NCI-H526 (cell line): Measurements from ENCODE around the gene BMS1.
"Not testable (repeated sequence)": the region's sequence is repeated elsewhere in the genome, so short reads cannot be mapped to it uniquely, and the experiment has no call there.

Experiments
- DNase-seq, 2 experiments: peaks; one replicate each; lab custom pipeline; 2025; lab: John Stamatoyannopoulos, UW

The BMS1 gene

DNA sequence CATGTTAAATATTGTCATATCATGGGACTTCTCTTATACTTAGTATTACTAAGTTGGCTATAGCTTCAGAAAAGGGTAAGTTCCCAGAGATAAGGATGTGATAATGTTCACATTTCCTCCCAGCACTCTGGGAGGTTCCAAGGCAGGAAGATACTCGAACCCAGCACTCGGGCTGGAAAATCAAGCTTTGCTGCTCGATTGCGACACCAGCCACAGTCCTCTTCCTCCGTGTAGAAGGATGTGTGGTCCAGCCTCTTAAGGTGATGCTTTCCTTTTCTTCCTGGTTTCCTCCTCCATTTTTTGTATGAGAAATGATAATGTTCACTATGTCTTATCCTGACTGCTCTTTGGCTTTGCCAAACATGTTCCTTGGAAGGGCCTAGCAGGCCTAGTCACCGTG, 3.2 kb downstream of the BMS1 start:
- no peak for DNase-seq

DNA sequence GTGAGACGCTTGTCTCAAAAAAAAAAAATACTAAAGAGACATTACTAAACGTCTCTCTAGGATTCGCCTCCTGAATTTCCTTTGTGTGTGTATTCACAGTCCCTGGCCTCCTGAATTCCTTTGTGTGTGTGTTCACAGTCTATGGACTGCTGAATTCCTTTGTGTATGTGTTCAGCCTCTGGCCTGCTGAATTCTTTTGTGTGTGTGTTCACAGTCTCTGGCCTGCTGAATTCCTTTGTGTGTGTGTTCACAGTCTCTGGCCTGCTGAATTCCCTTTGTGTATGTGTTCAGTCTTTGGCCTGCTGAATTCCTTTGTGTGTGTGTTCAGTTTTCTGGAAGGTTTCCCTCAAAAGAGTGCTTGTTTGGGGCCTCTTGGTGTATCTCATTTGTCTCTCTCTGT, 8.2 kb downstream of the BMS1 start:
- no peak for DNase-seq

DNA sequence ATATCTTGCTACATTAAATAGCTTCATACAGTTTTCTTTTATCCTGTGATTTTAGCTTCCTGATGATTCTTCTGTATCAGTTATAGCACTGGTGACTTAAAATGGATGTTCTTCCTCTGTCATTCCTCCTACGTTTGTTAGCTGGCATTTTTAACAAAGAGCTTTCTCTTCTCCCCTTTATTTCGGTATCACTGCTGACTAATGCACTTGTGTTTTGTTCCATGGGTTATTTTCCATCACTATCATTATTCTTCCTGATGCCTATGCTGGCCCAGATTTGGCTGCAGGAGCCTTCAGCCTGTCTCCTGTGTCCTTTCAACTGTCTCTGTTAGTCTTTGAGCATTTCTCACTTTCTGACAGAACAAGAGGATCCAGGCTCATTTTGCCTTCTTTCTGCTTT, 13.1 kb downstream of the BMS1 start:
- DNase-seq: no peak

GRCh38 chr10:42801135-42801534, 18.5 kb downstream of the BMS1 start:
- DNase-seq: no peak

- DNase-seq: no peak
These were observed 20.3 kb downstream of the BMS1 start for GRCh38 chr10:42802876-42803275.

- no peak for DNase-seq
These were observed 27.1 kb downstream of the BMS1 start for GRCh38 chr10:42809676-42810075.

GRCh38 chr10:42812028-42812427, 29.4 kb downstream of the BMS1 start:
- DNase-seq: no peak

DNA sequence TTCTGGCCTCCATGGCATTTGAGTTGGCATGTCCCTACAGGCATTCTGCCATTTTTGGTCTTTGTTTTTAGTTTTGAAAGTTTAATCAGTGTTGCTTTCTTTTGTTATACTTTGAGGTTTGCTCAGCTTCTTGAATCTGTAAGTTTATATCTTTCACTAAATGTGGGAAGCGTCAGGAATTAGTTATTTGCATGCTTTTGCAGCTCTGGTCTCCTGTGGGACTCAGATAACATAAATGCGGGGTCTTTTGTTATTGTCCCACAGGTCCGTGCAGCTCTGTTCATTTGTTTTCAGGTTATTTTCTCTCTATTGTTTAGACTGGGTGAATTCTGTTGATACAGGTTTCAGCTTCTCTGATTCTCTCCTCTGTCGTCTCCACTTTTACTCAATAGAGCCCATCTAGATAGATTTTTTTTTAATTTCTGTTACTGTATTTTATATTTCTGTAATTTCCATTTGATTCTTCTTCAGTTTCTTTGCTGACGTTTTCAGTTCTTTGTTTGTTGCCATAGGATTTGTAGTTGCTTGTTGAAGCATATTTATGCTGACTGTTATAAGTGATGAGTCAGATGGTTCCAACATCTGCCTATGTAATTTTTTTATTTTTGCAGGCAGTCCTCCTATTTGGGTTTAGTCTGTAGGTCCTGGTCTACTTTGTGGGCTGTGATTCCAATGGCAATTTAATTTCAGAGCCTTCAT, 31.5 kb downstream of the BMS1 start:
- DNase-seq: not testable (repeated sequence)

DNA sequence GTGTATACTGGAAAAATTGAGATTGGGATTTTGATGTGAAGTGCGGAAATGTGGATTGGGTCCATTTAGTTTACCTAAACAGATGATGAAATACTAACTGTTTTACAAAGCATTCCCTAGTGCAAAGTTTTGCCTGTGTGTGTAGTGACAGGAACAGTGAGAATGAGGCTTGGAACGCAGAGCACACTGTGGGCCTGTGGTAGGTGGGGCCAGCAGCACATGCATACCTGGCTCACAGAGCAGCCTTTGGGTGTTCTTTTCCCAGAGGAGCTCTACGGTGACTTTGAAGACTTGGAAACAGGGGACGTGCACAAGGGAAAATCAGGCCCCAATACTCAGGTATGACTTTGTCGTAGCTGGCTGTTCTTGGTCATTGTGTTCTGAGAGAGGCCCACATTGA, 33.7 kb downstream of the BMS1 start:
- not testable (repeated sequence) for DNase-seq

- no peak for DNase-seq
These were observed 34.3 kb downstream of the BMS1 start for GRCh38 chr10:42816912-42817311.

DNA sequence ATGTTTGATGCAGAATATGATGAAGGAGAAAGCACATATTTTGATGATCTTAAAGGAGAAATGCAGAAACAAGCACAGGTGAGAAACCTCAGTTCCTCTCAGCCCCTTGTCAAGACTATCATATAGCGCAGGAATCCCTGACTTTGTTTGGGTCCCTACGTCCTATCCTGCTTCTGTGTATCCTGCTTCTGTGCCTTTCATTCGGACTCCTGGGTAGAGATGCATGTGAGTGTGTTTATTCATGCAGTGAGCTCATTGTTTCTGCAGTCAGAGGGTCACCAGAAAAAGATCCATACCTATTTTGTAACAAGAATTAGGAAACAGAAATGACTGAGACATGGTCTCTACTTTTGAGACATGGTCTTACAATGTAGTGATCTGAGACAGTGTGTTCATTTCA, 34.8 kb downstream of the BMS1 start:
- DNase-seq: not testable (repeated sequence)

DNA sequence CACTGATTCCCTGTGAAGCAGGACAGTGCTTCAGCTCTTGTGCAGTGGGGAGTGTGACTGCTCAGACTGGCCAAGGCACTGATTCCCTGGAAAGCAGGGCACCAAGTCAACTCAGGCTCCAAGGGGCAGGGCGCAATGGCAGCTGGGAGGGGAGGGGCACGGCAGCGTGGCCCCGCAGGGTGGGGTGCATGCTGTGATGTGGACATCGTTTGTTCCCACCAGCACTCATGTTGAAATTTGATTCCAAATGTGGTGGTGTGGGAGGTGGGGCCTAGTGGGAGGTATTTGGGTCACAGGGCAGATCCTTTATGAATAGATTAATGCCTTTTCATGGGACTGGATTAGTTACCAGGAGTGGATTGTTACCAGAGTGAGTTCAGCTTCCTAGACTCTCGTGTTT, 44.2 kb downstream of the BMS1 start:
- not testable (repeated sequence) for DNase-seq

DNA sequence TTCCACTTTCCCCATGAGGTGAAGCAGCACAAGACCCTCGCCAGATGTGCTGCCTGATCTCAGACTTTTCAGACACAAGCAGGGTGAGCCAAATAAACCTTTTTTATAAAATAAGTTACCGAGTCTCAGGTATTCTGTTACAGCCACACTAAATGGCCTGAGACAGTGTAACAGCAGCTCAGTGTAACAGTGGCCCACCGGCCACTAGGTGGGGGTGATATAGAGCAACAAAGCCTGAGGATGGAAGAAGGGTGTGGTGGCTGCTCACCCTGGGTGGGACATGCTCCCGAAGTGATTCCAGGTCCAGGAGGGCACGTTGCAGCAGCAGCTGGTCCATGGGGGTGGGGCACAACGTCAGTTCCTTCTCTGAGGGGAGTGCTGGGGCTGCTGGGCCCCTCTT, 44.6 kb downstream of the BMS1 start:
- no peak for DNase-seq

DNA sequence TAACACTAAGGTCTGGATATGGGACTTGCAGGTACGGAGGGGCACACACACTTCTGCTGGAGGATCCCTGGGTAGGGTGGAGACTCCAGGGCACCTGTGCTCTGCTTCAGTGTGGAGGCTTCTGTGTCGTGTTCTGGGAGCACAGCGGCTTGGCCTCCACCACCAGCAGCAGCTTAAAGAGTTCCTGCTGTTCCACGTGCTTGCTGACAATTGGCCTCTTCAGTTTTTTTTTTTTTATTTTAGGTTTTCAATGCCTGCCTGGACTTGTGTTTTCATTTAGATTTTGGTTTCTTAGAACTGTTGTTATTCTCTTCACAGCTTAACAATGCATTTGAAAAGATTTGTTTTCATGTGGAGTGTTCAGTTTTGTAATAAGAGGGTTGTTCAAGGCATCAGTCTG, 45.8 kb downstream of the BMS1 start:
- not testable (repeated sequence) for DNase-seq

DNA sequence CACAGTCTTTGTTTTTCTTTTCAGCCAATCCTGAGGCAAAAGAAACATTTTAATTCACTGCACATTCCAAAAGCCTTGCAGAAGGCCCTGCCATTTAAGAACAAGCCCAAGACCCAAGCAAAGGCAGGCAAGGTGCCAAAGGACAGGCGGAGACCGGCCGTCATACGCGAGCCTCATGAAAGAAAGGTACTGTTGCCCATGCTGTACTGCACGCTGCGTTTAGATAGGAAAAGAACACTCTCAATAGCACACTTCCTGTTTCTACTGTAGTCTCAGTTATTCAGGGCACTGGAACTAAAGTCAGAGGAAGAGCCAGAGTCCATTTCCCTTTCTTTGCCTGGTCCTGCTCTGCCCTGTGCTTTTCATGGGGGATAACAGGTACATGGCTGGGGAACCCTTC, 47.6 kb downstream of the BMS1 start:
- no peak for DNase-seq

DNA sequence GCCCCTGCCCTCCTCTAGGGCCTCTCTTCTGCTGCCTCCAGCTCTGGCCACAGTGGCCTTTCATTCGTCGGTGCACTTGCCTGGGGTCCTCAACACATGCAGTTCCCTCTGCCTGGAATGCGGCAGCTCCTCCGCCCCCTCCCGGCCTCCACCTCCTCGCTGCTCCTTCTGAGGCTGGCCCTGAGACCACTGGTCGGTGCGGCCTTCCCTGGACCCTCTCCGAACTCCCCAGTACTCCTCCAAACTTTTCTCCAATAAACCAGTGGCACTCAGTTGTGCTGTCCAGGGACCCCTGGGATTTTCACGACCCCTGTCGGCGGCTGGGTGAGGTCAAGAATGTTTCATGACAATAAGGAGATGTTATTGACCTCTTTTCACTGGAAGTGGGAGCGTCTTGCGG, 53.5 kb downstream of the BMS1 start:
- DNase-seq: no peak

- DNase-seq: peak in 1 of 2 experiments; percentile 46
These were observed 54.3 kb downstream of the BMS1 start for GRCh38 chr10:42836771-42837468.

DNA sequence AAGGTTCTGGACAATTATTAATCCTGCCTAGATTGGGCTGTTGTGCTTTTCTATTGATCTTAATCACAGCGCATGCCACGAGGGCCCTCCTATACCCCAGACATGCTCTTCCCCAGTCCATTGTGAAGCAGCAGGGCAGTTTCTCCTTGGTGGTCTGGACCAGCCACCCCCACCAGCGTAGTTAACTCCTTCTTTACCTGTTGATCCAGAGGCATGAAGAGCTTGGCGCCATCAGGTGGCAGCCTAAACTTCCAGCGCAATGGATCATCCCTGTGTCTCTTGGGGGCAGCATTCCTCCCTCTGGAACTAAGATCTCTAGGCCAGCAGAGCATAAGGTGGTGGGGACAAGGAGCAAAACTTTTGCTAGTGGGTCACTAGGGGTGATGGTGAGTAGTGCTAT, 62.2 kb downstream of the BMS1 start:
- DNase-seq: not testable (repeated sequence)

GRCh38 chr10:42847261-42847660, 64.7 kb downstream of the BMS1 start:
- not testable (repeated sequence) for DNase-seq

GRCh38 chr10:42850931-42851330, 68.3 kb downstream of the BMS1 start:
- DNase-seq: no peak

- no peak for DNase-seq
These were observed 76.7 kb downstream of the BMS1 start for GRCh38 chr10:42859256-42859655.

DNA sequence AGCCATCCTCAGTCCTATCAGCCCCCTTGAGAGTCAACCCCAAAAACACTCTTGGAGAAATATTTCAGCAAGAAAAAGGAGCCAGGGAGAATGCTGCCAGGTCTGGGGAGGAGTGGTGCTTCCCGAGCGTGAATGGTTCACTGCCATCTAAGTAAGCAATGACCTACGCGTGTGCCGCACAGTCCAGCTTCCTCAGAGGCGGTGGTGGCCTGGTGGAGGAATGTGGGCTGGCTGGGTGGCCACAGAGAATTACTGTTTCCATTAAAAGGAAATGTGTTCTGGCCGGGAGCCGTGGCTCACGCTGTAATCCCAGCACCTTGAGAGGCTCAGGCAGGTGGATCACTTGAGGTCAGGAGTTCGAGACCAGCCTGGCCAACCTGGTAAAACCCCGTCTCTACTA, 77.4 kb downstream of the BMS1 start:
- DNase-seq: not testable (repeated sequence)

DNA sequence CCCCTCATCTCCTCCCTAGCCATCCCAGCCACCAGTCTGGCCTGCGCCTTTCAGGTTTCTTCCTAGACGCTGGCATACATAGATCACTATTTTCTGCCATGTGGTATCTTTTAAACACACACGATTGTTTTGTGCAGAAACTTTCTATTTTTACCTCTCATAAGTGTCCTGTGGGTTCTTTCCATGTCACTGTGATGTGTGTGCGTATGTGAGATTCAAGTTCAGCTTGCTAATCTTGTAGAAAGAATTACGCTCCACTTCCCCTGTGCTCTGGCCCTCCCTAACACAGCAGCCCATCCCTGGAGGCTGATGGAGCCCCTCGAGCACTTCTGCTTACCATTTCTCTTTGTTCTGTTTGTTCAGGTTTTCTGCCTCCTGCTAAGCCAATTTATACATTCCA, 80.2 kb downstream of the BMS1 start:
- not testable (repeated sequence) for DNase-seq

GRCh38 chr10:42864575-42864974, 82.0 kb downstream of the BMS1 start:
- peak in 1 of 2 experiments; percentile 12 for DNase-seq
